SK-N-MC (cell line): ENCODE data around the gene EGFR.

Experiments used
- EZH2 ChIP-seq: fragments of 200-600 bp; sonication (generic); IDR thresholded peaks from one replicate; pipeline ENCODE4 v1.6.1; 2017; ENCODE audit warnings: antibody characterized with exemption
- POLR2AphosphoS5 ChIP-seq: IDR thresholded peaks from 2 replicates; pipeline ENCODE4 v1.6.1; 2012; ENCODE audit warnings: mild to moderate bottlenecking, low read depth, low read length, borderline replicate concordance

DNA sequence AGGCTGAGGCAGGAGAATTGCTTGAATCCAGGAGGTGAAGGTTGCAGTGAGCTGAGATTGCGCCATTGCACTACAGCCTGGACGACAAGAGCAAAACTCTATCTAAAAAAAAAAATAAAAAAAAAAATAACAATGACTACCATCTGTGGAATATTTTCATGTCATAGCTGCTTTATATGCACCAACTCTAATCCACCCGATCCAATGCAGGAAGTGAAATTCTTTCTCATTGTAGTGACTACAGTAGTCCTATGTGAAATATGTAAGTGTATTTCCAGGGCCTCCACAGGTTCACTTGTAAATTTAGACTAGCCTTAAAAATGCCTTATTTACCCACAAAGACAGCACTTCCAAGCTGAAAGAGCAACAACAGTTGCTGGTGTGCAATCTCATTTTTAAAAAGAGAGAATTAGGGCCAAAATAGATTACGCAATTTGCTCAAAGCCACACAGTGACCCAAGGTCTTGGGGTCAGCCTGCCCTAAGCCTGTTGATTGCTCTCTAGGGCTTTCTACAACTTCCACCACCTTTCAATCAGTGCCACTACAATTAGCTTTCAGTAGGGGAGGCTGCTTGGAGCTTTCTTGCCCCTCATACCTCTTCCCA, 25.8 kb upstream of the EGFR start:
- TF ChIP-seq EZH2 = no peak
- no peak for TF ChIP-seq POLR2AphosphoS5
